ENCODE measurements around the gene VAMP4. TPM values are rescaled to one million over a fixed set of nuclear protein-coding genes. Genes with fewer than 3 reads are reported as not detected.

Gene VAMP4
- total and polyA plus RNA-seq, 10 of the 15 experiments (the other 5 are each of a cell fraction or from before 2014, with no cell fraction given): 0.90 to 7.9 (median 4.3) TPM

GRCh38 chr1:171736196-171736595, 5.7 kb downstream of the VAMP4 start:
- Histone ChIP-seq H3K36me3 (ENCODE audit: control insufficient read depth in 2 of 2, insufficient read depth in 2 of 2, low read length in 1 of 2) (peaks cover 0 to 6% of the 10 kb centered on the region in 2 experiments; a peak in 2 of 4 replicates), H3K27ac (ENCODE audit: control insufficient read depth, insufficient read depth) (no peak overlapping the region), H3K4me3 (no peak overlapping the region), H2AFZ (ENCODE audit: control insufficient read depth, low read depth, low read length) (no peak overlapping the region), H3K4me2 (ENCODE audit: control insufficient read depth, insufficient read depth) (no peak overlapping the region), H3K27me3 (replicated peaks in 1 of 2; ENCODE audit: control insufficient read depth in 2 of 2, insufficient read depth in 2 of 2, low read length in 1 of 2) (no peaks in the 10 kb centered on the region), H4K20me1 (ENCODE audit: control insufficient read depth, insufficient read depth) (no peaks in the 10 kb centered on the region), H3K9me3 (replicated peaks; ENCODE audit: control insufficient read depth, insufficient read depth, low read length) (no peaks in the 10 kb centered on the region), H3K9ac (ENCODE audit: control insufficient read depth, insufficient read depth, low read length) (no peak overlapping the region), H3K4me1 (ENCODE audit: control insufficient read depth, insufficient read depth, low read length) (no peaks in the 10 kb centered on the region), H3K79me2 (ENCODE audit: control insufficient read depth, insufficient read depth, low read length) (peaks cover 5% of the 10 kb centered on the region)
- intact Hi-C loops (cut with micrococcal nuclease; ENCODE audit: unreplicated experiment) (no loop called here), in situ Hi-C loops (cut with MboI) (no loop called here)
- CTCF ChIA-PET: interaction anchor here (0.7 kb wide), 1 partner anchor 644 kb away, joined by 3 read pairs; no protein-coding TSS in a partner anchor
- SMC1A ChIA-PET (ENCODE audit: uncharacterized antibody, unreplicated experiment): interaction anchor here (1.2 to 1.3 kb wide), 2 partner anchors 17 to 19 kb away, joined by 3 to 4 read pairs; no protein-coding TSS in a partner anchor
- TF ChIP-seq KDM1A (IDR thresholded peaks at IDR 0.05; ENCODE audit: borderline replicate concordance) (no peak), IRF5 (IDR thresholded peaks at IDR 0.05; ENCODE audit: borderline replicate concordance) (no peak), WRNIP1 (IDR thresholded peaks at IDR 0.05; ENCODE audit: borderline replicate concordance, low read depth, low read length) (no peak), RBBP5 (conservative IDR thresholded peaks at IDR 0.05) (no peak), SKIL (IDR thresholded peaks at IDR 0.05; ENCODE audit: low read depth, poor library complexity, severe bottlenecking) (no peak), ZZZ3 (IDR thresholded peaks at IDR 0.05; ENCODE audit: control insufficient read depth, insufficient read length, low read depth) (no peak), ETV6 (conservative IDR thresholded peaks at IDR 0.05 in 1 of 2, IDR thresholded peaks at IDR 0.05 in 1 of 2; ENCODE audit: borderline replicate concordance in 1 of 2, low read depth in 1 of 2) (no peak), CREB1 (IDR thresholded peaks at IDR 0.05; ENCODE audit: low read depth) (no peak), NKRF (conservative IDR thresholded peaks at IDR 0.05) (no peak), CHD4 (IDR thresholded peaks at IDR 0.05) (no peak), MEF2A (IDR thresholded peaks at IDR 0.05; ENCODE audit: insufficient read depth, low read depth, low read length) (no peak), EZH2 (IDR thresholded peaks at IDR 0.05; ENCODE audit: borderline replicate concordance, control insufficient read depth, low read depth, low read length) (no peak), ZBTB33 (IDR thresholded peaks at IDR 0.05) (no peak)
- no TSS peak for BruUV-seq (replicated peaks)
- RAD21 ChIA-PET (ENCODE audit: unreplicated experiment): no interaction called here
- WGBS (ENCODE audit: insufficient coverage, insufficient replicate concordance, low lambda C conversion rate, missing lambda C conversion rate): 97% methylated on average over 2 of the region's 2 CpGs
- DNase-seq (ENCODE audit: low read depth, low spot score) (no peak), FAIRE-seq (no peak), ATAC-seq (no peak)
- POLR2A ChIA-PET: no interaction called here
